ENCODE data around the gene DERA. TPM values are rescaled to one million over a fixed set of nuclear protein-coding genes. Genes with fewer than 3 reads are reported as not detected.
"Not testable (repeated sequence)": the region's sequence is repeated elsewhere in the genome, so short reads cannot be mapped to it uniquely, and the experiment has no call there.

Gene DERA
- total RNA-seq, 1 donor from 2014 or later: 15.3 TPM

DNA sequence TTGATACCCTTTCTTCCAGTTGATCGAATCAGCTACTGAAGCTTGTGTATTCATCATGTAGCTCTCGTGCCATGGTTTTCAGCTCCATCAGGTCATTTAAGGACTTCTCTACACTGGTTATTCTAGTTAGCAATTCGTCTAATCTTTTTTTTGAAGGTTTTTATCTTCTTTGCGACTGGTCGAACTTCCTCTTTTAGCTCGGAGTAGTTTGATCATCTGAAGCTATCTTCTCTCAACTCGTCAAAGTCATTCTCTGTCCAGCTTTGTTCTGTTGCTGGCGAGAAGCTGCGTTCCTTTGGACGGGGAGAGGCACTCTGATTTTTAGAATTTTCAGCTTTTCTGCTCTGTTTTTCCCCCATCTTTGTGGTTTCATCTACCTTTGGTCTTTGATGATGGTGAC, 37.3 kb downstream of the DERA start:
- DNase-seq (ENCODE audit: low spot score); H3K4me1 Mint-ChIP-seq (ENCODE audit: low read depth); H3K27me3 Mint-ChIP-seq (ENCODE audit: insufficient read depth); H3K36me3 Mint-ChIP-seq (ENCODE audit: low read depth); intact Hi-C loops (cut with micrococcal nuclease); H3K4me3 Mint-ChIP-seq; H3K9me3 Mint-ChIP-seq; H3K27ac Mint-ChIP-seq: not testable (repeated sequence)

GRCh38 chr12:15955281-15955680, 44.1 kb downstream of the DERA start:
- Mint-ChIP-seq H3K36me3 (ENCODE audit: low read depth) (no peaks in the 10 kb centered on the region), H3K9me3 (no peaks in the 10 kb centered on the region), H3K27me3 (ENCODE audit: insufficient read depth) (no peaks in the 10 kb centered on the region), H3K4me1 (ENCODE audit: low read depth) (no peaks in the 10 kb centered on the region), H3K4me3 (no peak overlapping the region), H3K27ac (no peak overlapping the region)
- intact Hi-C loops (cut with micrococcal nuclease): no loop called here
- no peak for DNase-seq (ENCODE audit: low spot score)

DNA sequence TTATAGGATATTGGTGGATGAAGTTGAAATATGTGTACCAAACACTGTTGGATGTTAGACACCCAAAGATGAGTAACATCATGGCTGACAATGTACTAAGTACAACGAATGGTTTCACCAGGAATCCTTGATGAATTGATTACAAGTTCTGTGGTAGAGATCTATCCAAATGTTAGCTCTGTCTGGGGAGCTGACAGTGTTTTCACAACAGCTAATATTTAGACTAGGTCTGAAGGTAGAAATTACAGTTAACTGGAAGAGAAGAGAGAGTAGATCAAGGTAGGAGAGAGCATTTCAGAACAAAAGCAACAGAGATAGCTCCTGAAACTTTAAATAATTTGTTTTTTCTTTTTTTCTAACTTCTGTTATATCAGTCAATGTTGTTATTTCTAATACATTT, 44.9 kb downstream of the DERA start:
- no peak overlapping the region for H3K27ac Mint-ChIP-seq
- H3K4me3 Mint-ChIP-seq: no peak overlapping the region
- H3K36me3 Mint-ChIP-seq (ENCODE audit: low read depth): no peaks in the 10 kb centered on the region
- intact Hi-C loops (cut with micrococcal nuclease): no loop called here
- H3K27me3 Mint-ChIP-seq (ENCODE audit: insufficient read depth): no peaks in the 10 kb centered on the region
- H3K9me3 Mint-ChIP-seq: no peaks in the 10 kb centered on the region
- no peak for DNase-seq (ENCODE audit: low spot score)
- no peaks in the 10 kb centered on the region for H3K4me1 Mint-ChIP-seq (ENCODE audit: low read depth)

DNA sequence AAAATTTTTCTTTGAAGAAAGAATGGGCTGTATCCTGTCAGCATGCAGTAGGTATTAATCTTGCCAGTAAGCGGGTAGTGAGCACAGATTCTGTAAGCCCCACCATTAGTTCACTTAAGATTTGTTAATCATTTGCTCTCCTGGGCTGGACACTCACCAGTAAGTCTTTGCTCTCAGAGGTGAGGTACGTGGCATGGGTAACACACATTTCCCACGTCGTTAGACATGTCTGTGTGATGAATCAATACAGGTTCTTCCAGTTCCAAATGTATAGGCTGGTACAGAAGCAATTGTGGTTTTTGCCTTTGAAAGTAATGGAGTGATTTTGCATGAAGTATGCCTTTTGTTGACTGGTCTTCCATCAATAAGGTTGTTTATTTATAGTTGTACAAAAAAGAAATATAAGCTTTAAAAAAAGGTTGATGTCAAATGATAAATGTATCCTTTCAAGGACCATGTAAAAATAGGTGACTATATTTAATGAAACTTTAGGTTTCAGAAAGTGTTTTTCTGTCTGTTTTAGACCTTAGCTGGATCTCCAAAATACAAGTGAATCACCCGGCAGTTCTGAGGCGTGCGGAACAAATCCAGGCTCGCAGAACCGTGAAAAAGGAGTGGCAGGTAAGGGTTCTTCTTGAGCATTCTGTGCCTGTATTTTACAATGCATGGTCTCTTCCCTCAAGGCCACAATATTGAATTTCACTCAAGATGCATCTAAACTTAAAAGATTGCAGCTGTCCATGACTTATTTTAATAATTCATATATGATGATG, 45.5 kb downstream of the DERA start:
- Mint-ChIP-seq H3K27me3 (ENCODE audit: insufficient read depth) (no peaks in the 10 kb centered on the region), H3K36me3 (ENCODE audit: low read depth) (no peaks in the 10 kb centered on the region), H3K9me3 (no peaks in the 10 kb centered on the region), H3K4me1 (ENCODE audit: low read depth) (no peaks in the 10 kb centered on the region), H3K4me3 (no peak overlapping the region), H3K27ac (no peak overlapping the region)
- intact Hi-C loops (cut with micrococcal nuclease): no loop called here
- no peak for DNase-seq (ENCODE audit: low spot score)

DNA sequence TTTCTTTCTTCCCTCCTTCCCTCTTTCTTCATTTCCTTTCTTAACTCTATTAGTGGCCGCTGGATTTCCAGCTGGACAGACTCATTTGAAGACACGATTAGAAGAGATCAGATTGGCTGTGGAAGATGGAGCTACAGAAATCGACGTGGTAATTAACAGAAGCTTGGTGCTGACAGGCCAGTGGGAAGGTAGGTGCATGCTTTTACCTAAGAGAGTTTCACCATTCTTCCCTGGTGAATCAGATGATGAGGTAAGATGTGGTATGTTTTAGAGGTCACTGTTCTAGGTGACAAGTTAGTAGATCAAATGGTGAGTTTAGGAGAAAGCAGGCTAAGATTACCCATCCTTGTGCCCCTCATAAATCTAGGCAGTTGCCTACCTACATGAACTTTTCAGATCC, 51.6 kb downstream of the DERA start:
- no peaks in the 10 kb centered on the region for H3K4me1 Mint-ChIP-seq (ENCODE audit: low read depth)
- H3K9me3 Mint-ChIP-seq: no peaks in the 10 kb centered on the region
- no peak overlapping the region for H3K27ac Mint-ChIP-seq
- no peaks in the 10 kb centered on the region for H3K27me3 Mint-ChIP-seq (ENCODE audit: insufficient read depth)
- H3K4me3 Mint-ChIP-seq: no peak overlapping the region
- H3K36me3 Mint-ChIP-seq (ENCODE audit: low read depth): peaks cover 6% of the 10 kb centered on the region
- DNase-seq (ENCODE audit: low spot score): no peak
- intact Hi-C loops (cut with micrococcal nuclease): no loop called here

DNA sequence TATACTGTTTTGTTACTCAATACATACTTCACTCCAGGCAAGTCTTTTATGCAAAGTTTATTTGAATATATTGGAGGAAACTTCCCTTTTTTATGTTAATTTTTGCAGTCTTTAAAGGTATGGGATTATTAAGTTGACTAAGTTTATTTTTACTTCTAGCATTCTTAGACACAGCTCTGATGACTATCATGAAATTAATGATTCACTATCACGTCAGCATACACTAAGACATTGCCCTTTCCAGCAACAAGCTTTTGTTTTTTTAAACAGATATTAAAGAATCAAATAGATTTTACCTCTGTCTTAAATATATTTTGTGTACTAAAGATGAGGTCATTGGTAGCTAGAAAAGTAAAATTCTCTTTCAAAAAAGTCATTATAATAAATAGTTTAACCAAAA, 52.1 kb downstream of the DERA start:
- H3K27me3 Mint-ChIP-seq (ENCODE audit: insufficient read depth): no peaks in the 10 kb centered on the region
- no peaks in the 10 kb centered on the region for H3K4me1 Mint-ChIP-seq (ENCODE audit: low read depth)
- H3K27ac Mint-ChIP-seq: no peak overlapping the region
- DNase-seq (ENCODE audit: low spot score): no peak
- H3K9me3 Mint-ChIP-seq: no peaks in the 10 kb centered on the region
- intact Hi-C loops (cut with micrococcal nuclease): no loop called here
- peaks cover 6% of the 10 kb centered on the region for H3K36me3 Mint-ChIP-seq (ENCODE audit: low read depth)
- no peak overlapping the region for H3K4me3 Mint-ChIP-seq

GRCh38 chr12:15966426-15966825, 55.3 kb downstream of the DERA start:
- no peak overlapping the region for H3K27ac Mint-ChIP-seq
- no peak for DNase-seq (ENCODE audit: low spot score)
- H3K36me3 Mint-ChIP-seq (ENCODE audit: low read depth): peaks cover 6% of the 10 kb centered on the region
- intact Hi-C loops (cut with micrococcal nuclease): no loop called here
- H3K27me3 Mint-ChIP-seq (ENCODE audit: insufficient read depth): no peaks in the 10 kb centered on the region
- no peaks in the 10 kb centered on the region for H3K4me1 Mint-ChIP-seq (ENCODE audit: low read depth)
- H3K4me3 Mint-ChIP-seq: no peak overlapping the region
- no peaks in the 10 kb centered on the region for H3K9me3 Mint-ChIP-seq

DNA sequence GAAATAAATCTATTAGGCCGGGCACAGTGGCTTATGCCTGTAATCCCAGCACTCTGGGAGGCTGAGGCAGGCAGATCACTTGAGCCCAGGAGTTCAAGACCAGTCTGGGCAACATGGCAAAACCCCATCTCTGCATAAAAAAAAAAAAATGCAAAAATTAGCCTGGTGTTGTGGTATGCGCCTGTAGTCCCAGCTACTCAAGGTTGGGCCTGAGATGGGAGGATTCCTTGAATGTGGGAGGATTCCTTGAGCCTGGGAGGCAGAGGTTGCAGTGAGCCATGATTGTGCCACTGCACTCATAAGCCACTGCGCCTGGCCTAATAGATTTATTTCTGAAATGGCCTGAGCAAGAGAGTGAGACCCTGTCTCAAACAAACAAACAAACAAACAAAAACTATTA, 55.9 kb downstream of the DERA start:
- intact Hi-C loops (cut with micrococcal nuclease); H3K36me3 Mint-ChIP-seq (ENCODE audit: low read depth); DNase-seq (ENCODE audit: low spot score); H3K4me1 Mint-ChIP-seq (ENCODE audit: low read depth); H3K27me3 Mint-ChIP-seq (ENCODE audit: insufficient read depth); H3K27ac Mint-ChIP-seq; H3K4me3 Mint-ChIP-seq; H3K9me3 Mint-ChIP-seq: not testable (repeated sequence)

DNA sequence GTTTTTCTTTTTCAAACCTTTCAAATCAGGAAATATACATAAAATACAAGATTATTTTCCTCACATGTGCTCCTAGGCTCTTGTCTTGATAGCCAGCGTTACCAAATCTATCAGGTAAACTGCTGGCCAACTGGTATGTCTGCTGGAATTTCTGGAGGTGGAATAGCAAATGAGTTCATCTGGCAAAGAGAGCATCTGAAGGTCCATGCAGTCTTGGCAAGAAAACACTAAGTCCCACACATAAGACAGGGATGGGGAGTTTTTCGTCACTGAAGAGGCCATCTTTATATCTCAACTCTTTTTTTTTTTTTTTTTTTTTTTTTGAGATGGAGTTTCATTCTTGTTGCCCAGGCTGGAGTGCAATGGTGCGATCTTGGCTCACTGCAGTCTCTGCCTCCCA, 60.1 kb downstream of the DERA start:
- intact Hi-C loops (cut with micrococcal nuclease): no loop called here
- no peak overlapping the region for H3K27ac Mint-ChIP-seq
- H3K4me3 Mint-ChIP-seq: no peak overlapping the region
- H3K36me3 Mint-ChIP-seq (ENCODE audit: low read depth): no peaks in the 10 kb centered on the region
- H3K4me1 Mint-ChIP-seq (ENCODE audit: low read depth): no peaks in the 10 kb centered on the region
- no peaks in the 10 kb centered on the region for H3K27me3 Mint-ChIP-seq (ENCODE audit: insufficient read depth)
- no peak for DNase-seq (ENCODE audit: low spot score)
- H3K9me3 Mint-ChIP-seq: no peaks in the 10 kb centered on the region

- H3K27ac Mint-ChIP-seq: no peak overlapping the region
- H3K9me3 Mint-ChIP-seq: no peaks in the 10 kb centered on the region
- no peak for DNase-seq (ENCODE audit: low spot score)
- no peaks in the 10 kb centered on the region for H3K36me3 Mint-ChIP-seq (ENCODE audit: low read depth)
- no peaks in the 10 kb centered on the region for H3K27me3 Mint-ChIP-seq (ENCODE audit: insufficient read depth)
- intact Hi-C loops (cut with micrococcal nuclease): no loop called here
- H3K4me1 Mint-ChIP-seq (ENCODE audit: low read depth): no peaks in the 10 kb centered on the region
- no peak overlapping the region for H3K4me3 Mint-ChIP-seq
These were observed 61.8 kb downstream of the DERA start for GRCh38 chr12:15972894-15973293.

DNA sequence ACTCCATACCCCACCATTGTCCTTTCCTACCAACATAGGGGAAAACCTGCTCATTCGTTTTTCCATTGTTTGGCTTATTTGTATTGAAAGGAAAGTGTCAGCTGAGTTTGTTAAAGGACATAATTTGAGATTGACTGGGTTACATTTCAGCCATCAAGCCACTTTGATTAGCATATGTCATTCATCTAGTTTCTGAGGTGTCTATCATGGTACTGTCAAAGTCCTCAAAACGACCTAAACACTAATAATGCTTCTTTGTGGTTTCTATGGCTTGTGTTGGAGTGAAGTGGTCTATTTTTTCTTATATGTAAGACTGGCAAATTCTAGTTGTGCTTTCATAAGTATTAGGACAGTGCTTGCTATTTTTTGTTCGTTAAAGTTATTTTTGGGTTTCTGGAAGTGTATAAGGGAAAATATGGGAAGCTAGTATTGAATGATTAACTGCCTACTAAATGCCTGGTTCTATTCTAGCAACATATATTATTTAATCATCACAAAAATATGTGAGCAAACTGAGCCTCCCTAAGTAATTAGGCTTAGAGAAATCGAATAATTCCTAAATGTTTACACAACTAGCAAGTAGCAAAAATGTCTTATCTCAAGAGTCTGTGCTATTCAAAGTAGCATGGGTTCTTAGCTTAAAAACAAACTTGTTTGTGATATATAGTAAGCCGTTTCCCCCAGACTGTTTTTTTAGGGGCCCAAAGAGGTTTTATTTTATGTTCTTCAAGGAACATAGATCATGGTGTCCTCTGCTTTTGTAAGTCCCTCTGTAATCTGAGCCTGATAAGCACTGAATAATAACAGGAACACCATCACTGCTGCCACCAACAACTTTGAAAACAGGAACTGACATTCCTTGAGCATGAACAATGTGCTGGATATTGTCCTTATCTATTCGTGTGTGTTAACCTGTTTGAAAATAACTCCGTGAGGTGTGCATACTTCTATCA, 67.1 kb downstream of the DERA start:
- intact Hi-C loops (cut with micrococcal nuclease): no loop called here
- H3K9me3 Mint-ChIP-seq: no peaks in the 10 kb centered on the region

DNA sequence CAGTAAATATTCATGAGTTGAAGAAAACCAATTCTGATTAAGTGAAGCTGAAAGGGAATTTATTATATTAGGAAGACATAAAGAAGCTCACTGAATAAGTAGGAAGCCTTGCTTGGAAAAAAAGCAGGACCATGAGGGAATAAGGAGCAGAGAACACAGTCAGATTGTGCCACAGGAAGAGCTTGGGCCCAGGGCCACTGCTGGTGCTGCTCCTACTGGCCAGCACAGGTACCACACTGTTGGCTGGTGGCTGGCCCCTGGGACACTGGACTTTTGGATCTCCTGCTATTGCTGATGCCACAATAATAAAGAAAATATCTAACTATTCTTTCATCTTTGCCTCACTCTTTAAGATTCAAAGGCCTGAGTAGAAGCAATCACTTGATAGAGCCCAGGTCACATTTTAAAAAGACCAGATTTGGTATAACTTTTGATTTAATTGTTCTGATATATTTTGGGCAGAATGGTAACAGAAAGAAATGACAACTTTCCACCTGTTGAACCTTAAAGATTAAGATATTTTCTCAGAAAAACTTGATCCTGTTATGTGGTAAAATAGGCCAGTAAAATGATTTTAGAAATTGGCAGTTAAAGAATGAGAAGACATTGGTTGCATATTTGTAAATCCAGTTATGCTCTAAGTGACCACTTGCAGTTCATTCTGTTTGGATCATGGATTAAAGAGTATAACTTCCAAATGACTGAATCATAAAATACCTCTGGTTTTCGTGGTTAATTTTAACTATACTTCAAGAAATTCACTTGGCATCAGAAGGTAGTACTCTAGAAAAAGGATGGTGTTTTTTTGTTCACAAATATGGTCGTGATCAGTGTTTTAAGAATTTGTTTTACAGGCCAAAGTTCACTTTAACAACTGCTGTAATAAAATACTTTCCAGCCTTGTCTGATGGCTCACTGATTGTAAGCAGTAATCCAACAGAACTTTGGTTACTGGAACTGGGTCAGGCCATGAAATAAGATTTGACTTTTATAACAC, 68.3 kb downstream of the DERA start:
- H3K9me3 Mint-ChIP-seq: no peaks in the 10 kb centered on the region
- no peak overlapping the region for H3K27ac Mint-ChIP-seq
- H3K4me1 Mint-ChIP-seq (ENCODE audit: low read depth): no peaks in the 10 kb centered on the region
- no peak for DNase-seq (ENCODE audit: low spot score)
- intact Hi-C loops (cut with micrococcal nuclease): no loop called here
- H3K27me3 Mint-ChIP-seq (ENCODE audit: insufficient read depth): no peaks in the 10 kb centered on the region
- H3K36me3 Mint-ChIP-seq (ENCODE audit: low read depth): peaks cover 2% of the 10 kb centered on the region
- H3K4me3 Mint-ChIP-seq: no peak overlapping the region

More for the DNA sequence above, 67.1 kb downstream of the DERA start:
- no peak for DNase-seq (ENCODE audit: low spot score)
- Mint-ChIP-seq H3K27me3 (ENCODE audit: insufficient read depth) (no peaks in the 10 kb centered on the region), H3K36me3 (ENCODE audit: low read depth) (no peaks in the 10 kb centered on the region), H3K4me3 (no peak overlapping the region), H3K27ac (no peak overlapping the region), H3K4me1 (ENCODE audit: low read depth) (no peaks in the 10 kb centered on the region)
